Prostate gland (tissue), 2 donors: ENCODE data around the gene ADAT3. TPM values are rescaled to one million over a fixed set of nuclear protein-coding genes. Genes with fewer than 3 reads are reported as not detected.

Experiments used
- DNase-seq: peaks from one replicate; pipeline ENCODE4 v3.0.0-alpha.2; 2019; ENCODE audit warnings: low spot score
- H3K27ac ChIP-seq, 2 donors: fragments of 200-600 bp; sonication (generic); 2 replicates each; pipeline ENCODE4 v1.5.1; 2017 to 2019
- H3K27me3 ChIP-seq: fragments of 200-600 bp; sonication (generic); replicated peaks from 2 replicates; pipeline ENCODE4 v1.5.1; 2019; ENCODE audit not compliant: insufficient read depth
- H3K36me3 ChIP-seq, 2 donors: fragments of 200-600 bp; sonication (generic); 1 replicate in 1 of 2; 2 replicates in 1 of 2; pipeline versions ENCODE4 v1.5.1 to v1.8.1; 2017 to 2019
- H3K4me1 ChIP-seq: fragments of 200-600 bp; sonication (generic); replicated peaks from 2 replicates; pipeline ENCODE4 v1.5.1; 2019
- H3K4me3 ChIP-seq, 2 donors: fragments of 200-600 bp; sonication (generic); 2 replicates each; pipeline ENCODE4 v1.5.1; 2017 to 2019
- H3K9me3 ChIP-seq: fragments of 200-600 bp; sonication (generic); 2 replicates; pipeline ENCODE4 v1.5.1; 2017
- POLR2A ChIP-seq: fragments of 450-650 bp; IDR thresholded peaks from one replicate; pipeline ENCODE4 v1.6.1; 2016; ENCODE audit warnings: antibody characterized with exemption, mild to moderate bottlenecking
- POLR2AphosphoS5 ChIP-seq: sonication (generic); formaldehyde crosslinking; IDR thresholded peaks from one replicate; pipeline ENCODE4 v1.6.1; 2017; ENCODE audit warnings: antibody characterized with exemption
- WGBS: methylation state at CpG from one replicate; pipeline ENCODE4 v1.1.5; 2018; 5-methylcytosine and 5-hydroxymethylcytosine counted together
- intact Hi-C: fragments of 100-400 bp; cut with DNase I; formaldehyde crosslinking; loops from one replicate; pipeline ENCODE4 v1.14.2; 2022
- total RNA-seq, 2 donors: library from RNA; depleted of rRNA; stranded (reverse); fragments of >200 nt; gene quantifications; one replicate each; pipeline ENCODE4 v1.1.0, GENCODE V29; 2016
- TF ChIP-seq, protein P1 (sequence below), 4 experiments: fragments of 200-600 bp in 2 of 4; fragments of 450-650 bp in 2 of 4; sonication (generic) in 2 of 4; IDR thresholded peaks; 1 replicate in 3 of 4; 2 replicates in 1 of 4; pipeline ENCODE4 v1.5.1; 2016 to 2019; ENCODE audit warnings: antibody characterized with exemption in 4 of 4, mild to moderate bottlenecking in 2 of 4, moderate library complexity in 2 of 4

ADAT3 gene
- total RNA-seq = 10 to 100 TPM; 17.3 to 25.1 TPM

DNA sequence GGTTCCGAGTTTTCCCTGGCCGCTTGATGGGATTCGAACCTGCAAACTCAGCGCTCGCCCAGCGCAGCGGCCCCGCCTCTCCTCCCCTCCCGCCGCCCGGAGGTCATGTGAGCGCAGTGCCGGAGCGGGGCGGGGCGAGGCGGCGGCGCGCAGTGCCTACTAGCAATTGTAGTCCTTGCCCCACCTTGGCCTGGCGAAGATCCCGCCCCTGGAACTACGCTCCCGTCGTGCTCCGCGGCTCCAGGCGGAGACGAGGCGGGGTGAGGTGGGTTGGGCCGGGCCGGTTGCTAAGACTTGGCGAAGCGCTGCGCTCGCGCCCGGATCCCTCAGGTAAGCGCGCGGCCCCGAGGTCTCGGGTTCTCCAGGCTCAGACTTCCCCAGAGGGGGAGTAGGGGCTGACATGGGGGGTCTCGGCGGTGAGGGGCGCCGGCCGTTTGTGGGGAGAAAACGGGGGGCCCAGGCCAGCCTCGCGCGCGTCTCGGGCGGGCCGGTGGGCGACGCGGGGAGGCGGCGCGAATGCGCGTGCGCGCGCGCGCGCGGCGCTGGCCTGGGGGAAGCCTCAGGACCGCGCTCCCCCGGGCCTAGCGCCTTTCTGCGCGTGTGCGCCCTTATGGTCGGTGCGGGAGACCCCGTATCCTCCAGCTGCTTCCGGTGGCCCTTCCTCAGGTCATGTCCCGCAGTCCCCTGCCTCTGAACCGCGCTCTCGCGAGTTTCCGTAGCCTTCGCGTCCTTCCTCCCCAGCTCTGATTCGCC is at the start of gene ADAT3, which contains the start of gene SCAMP4:
ADAT3 (plus strand) TSS at position 290 of the 753 bp plus-strand sequence. CDS start 6,649 bp downstream, outside the sequence.
SCAMP4 (plus strand) TSS at position 290 of the 753 bp plus-strand sequence. CDS start 9,621 bp downstream, outside the sequence.
- peaks cover 15% of the 10 kb centered on the region for H3K4me1 ChIP-seq

DNA sequence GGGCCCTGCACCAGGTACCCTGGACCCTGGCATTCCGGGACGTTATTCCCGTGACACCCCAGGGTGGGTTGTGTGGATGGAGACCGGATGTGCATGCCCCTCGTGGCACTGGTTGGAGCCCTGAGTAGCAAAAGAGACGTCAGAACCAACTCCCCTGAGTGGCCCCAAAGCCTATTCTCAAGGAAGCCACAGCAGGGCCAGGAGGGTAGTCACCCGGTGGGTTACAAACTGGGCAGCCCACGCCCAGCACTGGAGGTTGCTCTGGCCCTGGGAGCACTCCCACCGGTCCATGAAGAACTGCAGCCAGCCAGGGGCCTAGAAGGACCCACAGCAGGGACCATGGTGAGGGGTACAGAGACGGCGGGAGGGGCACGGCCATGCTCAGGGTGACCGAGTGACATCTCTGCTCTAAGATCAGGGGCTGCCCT is 49.4 kb upstream of the ADAT3 start:
- peaks cover 10% of the 10 kb centered on the region for H3K4me1 ChIP-seq
- no peak for DNase-seq
- no peak overlapping the region for H3K4me3 ChIP-seq

More for the DNA sequence above, at the start of gene ADAT3, which contains the start of gene SCAMP4:
- H3K9me3 ChIP-seq = no peaks in the 10 kb centered on the region
- peak; percentile 96 for TF ChIP-seq POLR2AphosphoS5
- peak; percentile 95 for TF ChIP-seq POLR2A
- TF ChIP-seq, protein P1, sequence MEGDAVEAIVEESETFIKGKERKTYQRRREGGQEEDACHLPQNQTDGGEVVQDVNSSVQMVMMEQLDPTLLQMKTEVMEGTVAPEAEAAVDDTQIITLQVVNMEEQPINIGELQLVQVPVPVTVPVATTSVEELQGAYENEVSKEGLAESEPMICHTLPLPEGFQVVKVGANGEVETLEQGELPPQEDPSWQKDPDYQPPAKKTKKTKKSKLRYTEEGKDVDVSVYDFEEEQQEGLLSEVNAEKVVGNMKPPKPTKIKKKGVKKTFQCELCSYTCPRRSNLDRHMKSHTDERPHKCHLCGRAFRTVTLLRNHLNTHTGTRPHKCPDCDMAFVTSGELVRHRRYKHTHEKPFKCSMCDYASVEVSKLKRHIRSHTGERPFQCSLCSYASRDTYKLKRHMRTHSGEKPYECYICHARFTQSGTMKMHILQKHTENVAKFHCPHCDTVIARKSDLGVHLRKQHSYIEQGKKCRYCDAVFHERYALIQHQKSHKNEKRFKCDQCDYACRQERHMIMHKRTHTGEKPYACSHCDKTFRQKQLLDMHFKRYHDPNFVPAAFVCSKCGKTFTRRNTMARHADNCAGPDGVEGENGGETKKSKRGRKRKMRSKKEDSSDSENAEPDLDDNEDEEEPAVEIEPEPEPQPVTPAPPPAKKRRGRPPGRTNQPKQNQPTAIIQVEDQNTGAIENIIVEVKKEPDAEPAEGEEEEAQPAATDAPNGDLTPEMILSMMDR (IDR thresholded peaks at IDR 0.05) = peak in 1 of 4 experiments; percentile 37
- H3K36me3 ChIP-seq = no peaks in the 10 kb centered on the region
- peak within 1 kb of the TSS; percentile 59 to 83 for H3K4me3 ChIP-seq
- no peaks in the 10 kb centered on the region for H3K27me3 ChIP-seq
- intact Hi-C loops = no loop called here
- peak within 1 kb of the TSS; percentile 92 for H3K27ac ChIP-seq
- peak; percentile 99 for DNase-seq
- under 1% methylated on average over 29 of the region's 92 CpGs for WGBS

DNA sequence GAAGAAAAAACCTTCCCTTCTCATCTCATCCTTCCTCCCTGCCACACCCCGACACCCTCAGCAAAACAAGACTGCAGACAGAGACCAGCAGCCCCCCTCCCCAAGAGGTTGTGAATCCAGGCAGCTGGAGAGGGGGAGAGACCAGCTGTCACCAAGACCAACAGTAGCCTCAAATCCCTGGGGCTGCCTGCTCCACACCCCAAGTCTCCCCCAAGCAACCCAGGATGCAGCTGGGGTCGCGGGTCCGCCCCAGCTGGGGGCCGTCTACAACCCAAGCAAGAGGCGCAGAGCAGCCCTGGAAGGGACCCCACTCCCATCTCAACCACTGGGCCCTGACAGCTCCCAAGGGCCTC is 48.9 kb upstream of the ADAT3 start:
- DNase-seq = no peak
- TF ChIP-seq POLR2AphosphoS5 = no peak
- TF ChIP-seq POLR2A = no peak
- TF ChIP-seq, protein P1 (IDR thresholded peaks at IDR 0.05) = no peak
- no peaks in the 10 kb centered on the region for H3K36me3 ChIP-seq
- 88% methylated on average over 1 of the region's 6 CpGs for WGBS
- H3K27ac ChIP-seq = peak overlapping the region; percentile 52 to 77
- peaks cover 10% of the 10 kb centered on the region for H3K4me1 ChIP-seq
- peak overlapping the region; percentile 11 to 26 for H3K4me3 ChIP-seq
- no peaks in the 10 kb centered on the region for H3K27me3 ChIP-seq
- H3K9me3 ChIP-seq = no peaks in the 10 kb centered on the region
- intact Hi-C loops = no loop called here

More for the DNA sequence above, 49.4 kb upstream of the ADAT3 start:
- intact Hi-C loops = no loop called here
- no peaks in the 10 kb centered on the region for H3K27me3 ChIP-seq
- no peak for TF ChIP-seq POLR2A
- TF ChIP-seq POLR2AphosphoS5 = no peak
- TF ChIP-seq, protein P1 (IDR thresholded peaks at IDR 0.05) = no peak
- H3K36me3 ChIP-seq = no peaks in the 10 kb centered on the region
- H3K9me3 ChIP-seq = no peaks in the 10 kb centered on the region
- H3K27ac ChIP-seq = peak overlapping the region; percentile 52 to 77
- WGBS = 53% methylated on average over 13 of the region's 13 CpGs

DNA sequence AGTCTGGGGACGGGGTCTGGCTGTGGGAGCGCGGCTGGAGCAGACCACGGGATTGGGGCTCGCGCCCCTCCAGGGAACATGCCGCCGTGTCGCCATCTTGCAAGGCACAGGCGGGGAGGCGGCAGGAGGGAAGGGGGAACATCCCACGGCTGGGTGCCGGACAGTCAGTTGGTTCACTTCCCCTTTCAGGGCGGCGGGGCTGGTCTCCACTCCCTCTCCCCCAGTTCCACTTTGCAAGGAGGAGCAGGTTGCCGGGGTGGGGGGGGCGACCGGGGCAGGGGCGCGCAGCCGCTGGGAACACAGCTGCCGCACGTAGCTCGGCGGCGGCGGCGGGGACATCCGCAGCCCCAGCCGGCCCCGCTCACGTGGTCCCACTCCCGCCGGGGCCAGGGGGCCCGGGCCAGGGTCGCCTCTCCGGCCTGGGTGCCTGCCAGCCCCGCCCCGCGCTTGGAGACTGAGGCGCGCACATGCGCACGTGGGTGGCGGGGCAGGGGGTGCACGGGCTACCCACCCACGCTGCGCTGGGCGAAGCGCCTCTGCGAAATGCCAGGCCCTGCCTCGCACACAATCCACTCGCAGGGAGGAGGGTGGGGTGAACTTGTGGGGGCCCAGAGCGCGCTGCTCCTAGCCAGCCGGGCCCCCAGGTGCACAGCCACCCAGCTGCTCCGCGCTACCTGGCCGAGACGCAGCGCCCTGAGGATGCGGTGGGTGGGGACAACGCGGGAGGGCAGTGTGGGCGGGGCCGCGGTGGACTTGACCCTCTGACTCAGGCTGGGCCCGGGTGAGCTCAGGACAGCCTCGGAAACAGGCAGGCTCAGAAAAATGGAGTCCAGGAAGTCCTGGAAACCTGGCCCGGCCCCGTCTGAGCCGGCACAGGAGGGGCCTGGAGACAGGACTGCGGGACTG is 48.2 kb upstream of the ADAT3 start:
- WGBS = 13% methylated on average over 51 of the region's 73 CpGs
- Histone ChIP-seq H3K36me3 (no peaks in the 10 kb centered on the region), H3K9me3 (no peaks in the 10 kb centered on the region), H3K27me3 (no peaks in the 10 kb centered on the region), H3K27ac (peak overlapping the region; percentile 52 to 77), H3K4me1 (peaks cover 16% of the 10 kb centered on the region), H3K4me3 (peak overlapping the region; percentile 11 to 26)
- DNase-seq = peak; percentile 50
- no peak for TF ChIP-seq POLR2AphosphoS5
- TF ChIP-seq POLR2A = peak; percentile 61
- intact Hi-C loops = no loop called here
